Suppressor macrophage treated with lipopolysaccharide for 1 hour (primary cell): ENCODE data around the gene PREB.

Experiments
- DNase-seq, 3 donors: peaks; one replicate each; pipeline ENCODE4 v3.0.0-alpha.2; 2020 to 2022

PREB gene

DNA sequence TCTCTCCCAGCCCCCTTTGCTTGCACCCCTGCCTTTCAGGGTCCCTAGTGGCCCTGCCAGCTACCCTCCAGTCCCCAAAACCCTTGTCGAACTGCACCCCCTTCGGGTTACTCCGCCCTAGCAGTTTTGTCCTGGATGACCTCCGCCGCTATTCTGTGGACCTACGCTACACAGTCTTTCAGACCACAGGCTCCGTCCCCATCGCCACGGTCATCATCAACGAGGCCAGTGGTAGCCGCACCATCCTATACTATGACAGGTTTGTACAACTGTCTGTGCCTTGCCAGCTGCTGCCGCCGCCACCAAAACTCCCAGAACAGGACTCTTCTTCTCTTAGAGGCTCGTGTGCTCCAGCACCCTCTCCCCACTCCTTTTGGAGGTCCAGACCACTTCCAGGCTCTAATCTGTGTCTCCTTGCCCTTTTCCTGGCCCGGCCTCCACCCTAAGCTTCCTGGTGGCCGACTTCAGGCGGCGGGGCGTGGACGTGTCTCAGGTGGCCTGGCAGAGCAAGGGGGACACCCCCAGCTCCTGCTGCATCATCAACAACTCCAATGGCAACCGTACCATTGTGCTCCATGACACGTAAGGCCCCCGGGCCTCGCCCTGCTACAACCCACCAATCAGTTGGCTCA is 40.0 kb downstream of the PREB start:
- DNase-seq: no peak

DNA sequence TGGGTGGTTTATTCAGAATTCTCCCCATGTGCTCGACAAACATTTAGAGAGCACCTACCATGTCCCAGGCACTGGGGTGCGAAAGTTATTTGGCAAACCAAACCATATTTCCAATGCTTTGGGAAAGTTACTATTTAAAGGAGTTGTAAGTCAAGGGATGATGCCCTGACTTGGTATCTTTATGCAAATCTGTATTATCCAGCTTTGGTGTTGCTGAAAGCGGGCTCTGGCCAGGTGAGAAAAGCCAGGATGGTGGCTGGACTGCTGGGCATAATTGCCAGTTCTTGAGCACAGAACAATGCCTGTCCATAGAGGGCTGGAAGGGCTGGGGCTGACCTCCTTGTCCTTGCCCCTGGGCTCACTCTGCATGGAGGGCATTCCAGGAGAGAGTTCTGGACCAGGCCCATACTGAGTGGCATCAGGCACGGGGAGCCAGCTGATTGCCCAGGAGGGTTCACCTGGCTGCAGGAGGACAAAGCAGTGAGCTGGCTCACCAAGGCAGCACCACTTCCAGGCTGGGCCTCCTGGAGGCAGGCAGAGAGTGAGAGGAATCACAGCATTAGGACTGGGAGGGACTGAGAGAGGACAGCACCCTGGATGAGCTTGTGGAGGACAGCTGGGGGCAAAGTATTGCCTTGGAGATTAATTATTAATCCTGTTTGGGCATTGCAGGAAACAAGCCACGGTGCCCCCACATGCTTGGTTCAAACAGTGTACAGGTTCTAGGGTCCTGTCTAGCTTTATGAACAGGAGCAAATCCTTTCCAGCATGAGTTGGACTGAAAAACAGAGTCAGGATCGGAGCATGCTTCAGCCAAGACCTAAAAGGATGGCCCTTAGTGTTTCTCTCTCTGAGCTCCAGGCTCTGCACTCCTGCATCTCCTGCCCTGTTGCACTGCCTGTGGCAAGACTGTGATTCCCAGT is 40.7 kb downstream of the PREB start:
- no peak for DNase-seq

DNA sequence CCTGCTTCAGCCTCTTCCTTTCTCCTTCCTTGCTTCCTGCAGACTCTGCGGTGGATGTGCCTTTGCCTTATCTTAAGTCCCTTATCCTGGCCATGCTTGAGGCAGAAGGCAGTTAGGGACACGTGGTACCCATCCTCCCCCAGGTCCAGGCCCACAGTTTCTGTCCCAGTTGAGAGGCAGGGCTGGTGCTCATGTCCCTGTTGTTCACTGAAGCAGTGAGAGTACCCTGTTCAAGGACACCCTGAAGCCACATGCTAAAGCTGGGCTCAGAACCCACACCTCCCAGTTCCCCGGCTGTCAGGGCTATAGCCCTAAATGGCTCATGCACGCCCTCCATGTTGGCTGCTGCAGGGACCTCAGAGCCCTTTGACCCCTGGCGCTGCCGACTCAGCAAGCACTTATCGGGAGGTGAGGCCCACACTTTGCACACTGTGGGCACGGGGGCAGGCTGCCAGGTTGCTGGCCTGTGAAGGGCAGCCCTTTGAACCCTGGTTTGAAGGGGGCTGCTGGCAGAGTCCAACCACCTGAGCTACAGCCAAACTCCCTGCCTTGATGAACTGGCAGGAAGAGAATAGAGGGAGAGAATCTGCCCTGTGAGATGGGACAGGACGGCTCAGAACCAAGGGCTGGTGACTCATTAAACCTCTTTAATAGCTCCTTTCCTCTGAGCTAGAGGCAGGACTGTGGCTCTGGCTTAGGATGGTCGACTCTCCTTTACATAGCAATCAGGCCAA is 41.6 kb downstream of the PREB start:
- no peak for DNase-seq

DNA sequence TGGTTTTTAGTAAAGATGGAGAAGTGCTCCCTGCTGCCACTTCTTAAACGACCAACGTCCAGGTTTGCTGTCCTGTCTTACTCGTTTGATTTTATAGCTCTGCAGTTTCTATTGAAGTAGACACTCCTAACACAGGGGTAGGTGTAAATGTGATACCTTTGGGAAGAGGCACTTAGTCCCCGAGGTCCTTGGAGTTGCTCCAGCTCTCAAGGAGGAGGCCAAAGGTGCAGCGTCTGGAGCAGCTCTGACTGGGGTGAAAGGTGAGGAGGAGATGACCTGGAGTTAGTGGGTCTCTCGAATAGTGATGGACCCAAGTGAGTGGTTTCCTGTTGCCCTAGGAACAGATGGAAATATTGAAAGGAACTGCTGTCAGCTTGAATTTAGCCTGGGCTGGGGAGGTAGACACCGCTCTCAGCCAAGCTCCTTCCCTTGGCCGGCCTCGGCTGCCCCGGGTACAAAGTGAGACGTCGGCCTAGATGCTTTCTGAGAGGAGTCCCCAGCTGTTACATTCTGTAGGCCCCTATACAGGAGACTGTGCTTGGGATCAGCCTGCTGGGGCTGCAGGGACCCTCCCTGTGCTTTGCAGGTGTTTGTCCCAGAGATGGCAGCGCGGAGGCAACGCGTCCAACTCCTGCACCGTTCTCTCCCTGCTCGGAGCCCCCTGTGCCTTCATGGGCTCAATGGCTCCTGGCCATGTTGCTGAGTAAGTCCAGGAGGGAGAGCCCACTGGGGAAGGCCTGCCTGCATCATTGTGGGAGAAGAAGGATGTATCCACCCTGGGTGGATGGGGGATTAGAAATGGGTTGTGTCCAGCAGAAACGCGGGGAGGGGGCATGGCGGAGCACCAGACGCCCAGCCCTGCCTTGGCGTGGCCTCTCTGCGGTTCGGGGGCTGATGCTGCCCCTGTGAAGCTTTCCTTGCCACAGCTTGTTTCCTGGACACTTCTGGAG is 42.4 kb downstream of the PREB start:
- no peak for DNase-seq

DNA sequence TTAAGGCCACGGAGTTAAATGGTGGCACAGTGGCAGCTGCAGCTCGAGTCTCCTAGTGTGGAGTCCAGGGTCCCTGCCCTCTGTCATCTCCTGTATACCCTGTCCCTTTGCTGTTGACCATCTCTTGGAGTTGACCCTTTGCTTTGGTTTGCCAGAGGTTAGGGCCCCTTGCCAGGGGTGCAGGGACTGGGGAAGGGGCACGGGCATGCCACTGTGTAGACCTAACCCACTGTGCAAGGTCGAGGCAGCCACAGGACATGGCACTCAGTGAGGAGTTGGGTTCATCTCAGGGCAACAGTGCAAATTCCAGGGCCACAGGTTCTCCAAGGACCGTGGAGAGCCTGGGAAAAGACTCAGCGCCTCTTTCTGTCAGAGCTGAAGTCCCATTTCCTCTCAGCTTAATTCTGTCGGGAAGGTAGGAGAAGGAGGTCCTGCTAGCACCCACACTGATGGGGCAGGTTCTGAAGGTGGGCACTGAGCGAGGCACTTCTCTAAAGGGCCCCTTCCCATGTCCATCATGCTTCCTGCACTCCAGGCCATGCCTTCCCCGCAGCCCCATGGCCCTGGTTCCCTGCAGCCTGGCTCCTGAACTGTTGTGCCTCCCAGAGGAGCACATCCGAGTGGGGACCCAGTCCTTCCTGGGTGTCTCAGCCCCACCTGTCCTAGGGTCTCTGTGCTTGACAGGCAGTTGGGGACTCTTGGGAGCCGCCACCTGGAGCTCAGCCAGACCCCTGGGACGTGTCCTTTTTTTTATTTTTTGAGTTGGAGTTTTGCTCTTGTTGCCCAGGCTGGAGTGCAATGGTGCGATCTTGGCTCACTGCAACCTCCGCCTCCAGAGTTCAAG is 45.1 kb downstream of the PREB start:
- DNase-seq: no peak

DNA sequence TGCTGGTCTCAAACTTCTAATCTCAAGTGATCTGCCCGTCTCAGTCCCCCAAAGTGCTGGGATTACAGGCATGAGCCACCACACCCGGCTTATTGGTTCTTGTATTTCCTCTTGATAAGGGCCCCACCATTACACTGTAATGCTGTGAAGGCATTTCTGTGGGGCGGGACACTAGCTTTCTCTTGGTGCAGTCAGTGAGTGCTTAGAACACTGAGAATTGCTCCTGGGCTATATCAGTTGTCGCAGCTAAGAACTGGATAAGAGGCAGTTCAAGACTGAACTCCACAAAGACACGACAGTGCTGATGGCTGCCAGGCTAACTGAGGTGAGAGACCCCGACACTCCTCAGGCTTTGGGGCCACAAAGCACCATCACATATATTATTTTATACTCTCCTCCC is 45.8 kb downstream of the PREB start:
- no peak for DNase-seq

DNA sequence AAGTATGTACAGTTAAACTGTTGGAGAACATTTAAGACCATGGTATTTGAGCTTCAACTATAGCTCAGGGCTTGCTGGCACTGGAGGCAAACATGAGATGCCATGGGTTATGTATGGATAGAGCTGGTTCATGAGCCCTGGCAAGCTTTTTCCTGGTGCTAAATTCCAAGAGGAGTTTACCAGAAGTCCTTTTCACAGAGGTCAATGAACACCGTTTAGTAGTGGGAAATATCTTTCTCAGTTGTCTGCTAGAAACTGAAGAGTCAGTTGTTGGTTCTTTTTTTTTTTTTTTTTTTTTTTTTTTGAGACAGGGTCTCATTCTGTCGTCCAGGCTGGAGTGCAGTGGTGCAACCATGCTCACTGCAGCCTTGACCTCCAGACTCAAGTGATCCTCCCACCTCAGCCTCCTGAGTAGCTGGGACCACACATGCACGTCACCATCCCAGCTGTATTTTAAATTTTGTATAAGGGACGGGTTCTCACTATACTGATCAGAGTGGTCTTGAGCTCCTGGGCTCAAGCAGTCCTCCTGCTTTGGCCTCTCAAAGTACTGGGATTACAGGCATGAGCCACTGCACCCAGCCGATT is 46.5 kb downstream of the PREB start:
- DNase-seq: no peak

DNA sequence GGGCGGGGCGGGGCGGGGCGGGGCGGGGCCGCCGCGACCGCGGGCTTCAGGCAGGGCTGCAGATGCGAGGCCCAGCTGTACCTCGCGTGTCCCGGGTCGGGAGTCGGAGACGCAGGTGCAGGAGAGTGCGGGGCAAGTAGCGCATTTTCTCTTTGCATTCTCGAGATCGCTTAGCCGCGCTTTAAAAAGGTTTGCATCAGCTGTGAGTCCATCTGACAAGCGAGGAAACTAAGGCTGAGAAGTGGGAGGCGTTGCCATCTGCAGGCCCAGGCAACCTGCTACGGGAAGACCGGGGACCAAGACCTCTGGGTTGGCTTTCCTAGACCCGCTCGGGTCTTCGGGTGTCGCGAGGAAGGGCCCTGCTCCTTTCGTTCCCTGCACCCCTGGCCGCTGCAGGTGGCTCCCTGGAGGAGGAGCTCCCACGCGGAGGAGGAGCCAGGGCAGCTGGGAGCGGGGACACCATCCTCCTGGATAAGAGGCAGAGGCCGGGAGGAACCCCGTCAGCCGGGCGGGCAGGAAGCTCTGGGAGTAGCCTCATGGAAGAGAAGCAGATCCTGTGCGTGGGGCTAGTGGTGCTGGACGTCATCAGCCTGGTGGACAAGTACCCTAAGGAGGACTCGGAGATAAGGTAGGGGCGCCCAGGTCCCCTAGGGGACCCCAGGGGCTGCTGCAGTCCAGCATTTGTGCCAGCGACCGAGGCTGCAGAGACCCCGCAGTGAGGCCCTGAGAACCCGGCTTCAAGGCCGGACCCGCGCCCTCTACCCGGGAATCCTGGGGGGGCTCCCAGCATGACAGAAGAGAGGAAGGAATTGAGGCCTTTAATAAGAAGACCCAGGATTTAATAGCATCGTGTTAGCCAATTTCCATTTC is 47.5 kb downstream of the PREB start, which contains the start of gene KHK:
KHK (plus strand) TSS at position 49 of the 870 bp plus-strand sequence; CDS start at position 537, 488 bp downstream.
- DNase-seq: peak in 1 of 3 donors; percentile 16

DNA sequence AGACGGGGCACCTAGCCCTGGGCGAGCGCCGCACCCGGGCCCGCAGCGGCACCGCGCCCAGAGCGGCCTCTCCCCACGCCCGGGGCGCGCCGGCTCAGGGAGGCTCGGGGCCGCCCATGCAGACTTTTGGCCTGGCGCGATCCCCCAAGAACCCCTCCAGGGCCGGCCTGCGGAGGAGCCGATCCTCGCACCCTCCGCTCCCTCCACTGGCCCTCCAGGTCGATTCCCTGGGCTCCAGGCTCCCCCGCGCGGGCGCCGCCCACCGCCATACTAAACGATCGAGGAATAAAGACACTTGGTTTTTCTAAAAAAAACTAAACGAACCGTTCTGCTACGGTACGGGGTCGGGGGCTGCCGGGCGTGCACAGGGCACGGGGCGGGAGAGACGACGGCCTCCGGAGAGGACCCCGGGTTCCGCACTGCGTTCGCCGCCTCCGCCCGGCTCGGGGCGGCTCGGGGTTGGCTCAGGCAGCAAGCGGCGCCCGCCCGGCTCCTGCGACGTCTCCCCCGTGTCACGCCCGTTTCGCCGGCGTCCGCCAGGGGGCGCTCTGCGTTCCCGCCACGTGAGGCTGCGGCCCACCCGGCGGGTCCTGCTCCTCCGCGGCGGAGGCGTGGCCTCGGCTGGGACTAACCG is 48.2 kb downstream of the PREB start:
- DNase-seq: peak; percentile 97 to 99 (median 99)

DNA sequence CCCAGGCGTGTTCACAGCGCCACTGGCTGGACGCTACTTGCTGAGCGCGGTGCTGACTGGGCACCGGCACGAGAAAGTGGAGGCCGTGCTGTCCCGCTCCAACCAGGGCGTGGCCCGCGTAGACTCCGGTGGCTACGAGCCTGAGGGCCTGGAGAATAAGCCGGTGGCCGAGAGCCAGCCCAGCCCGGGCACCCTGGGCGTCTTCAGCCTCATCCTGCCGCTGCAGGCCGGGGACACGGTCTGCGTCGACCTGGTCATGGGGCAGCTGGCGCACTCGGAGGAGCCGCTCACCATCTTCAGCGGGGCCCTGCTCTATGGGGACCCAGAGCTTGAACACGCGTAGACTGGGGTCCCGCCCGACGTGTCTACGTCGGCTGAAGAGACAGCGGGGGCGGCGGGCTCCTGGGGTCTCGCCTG is 48.8 kb downstream of the PREB start:
- peak; percentile 74 to 83 (median 76) for DNase-seq

DNA sequence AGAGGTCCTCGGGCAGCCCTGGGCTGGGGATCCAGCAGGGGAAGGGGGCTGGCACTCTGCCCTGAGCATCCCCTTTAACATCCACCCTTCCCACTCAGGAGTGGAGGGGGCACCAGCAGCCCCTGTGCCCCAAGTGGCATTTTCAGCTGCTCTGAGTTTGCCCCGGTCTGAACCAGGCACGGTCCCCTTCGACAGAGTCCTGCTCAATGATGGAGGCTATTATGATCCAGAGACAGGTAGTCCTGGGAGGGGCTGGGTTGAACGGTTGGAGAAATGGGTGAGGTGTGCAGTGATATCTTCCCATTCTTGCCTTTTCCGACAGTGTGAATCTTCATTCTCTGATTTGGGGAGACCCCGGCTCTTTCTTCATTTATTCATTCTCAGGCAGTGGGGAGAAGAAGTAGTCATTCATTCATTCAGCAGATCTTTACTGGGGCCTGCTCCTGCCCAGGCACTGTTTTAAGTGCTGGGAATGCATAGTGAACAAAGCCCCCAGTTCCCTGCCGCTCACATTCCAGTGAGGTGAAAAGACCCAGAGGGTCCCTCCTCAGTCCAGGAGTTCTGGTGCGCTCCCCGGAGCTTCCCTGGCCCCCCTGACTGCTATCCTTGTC is 49.3 kb downstream of the PREB start:
- no peak for DNase-seq

DNA sequence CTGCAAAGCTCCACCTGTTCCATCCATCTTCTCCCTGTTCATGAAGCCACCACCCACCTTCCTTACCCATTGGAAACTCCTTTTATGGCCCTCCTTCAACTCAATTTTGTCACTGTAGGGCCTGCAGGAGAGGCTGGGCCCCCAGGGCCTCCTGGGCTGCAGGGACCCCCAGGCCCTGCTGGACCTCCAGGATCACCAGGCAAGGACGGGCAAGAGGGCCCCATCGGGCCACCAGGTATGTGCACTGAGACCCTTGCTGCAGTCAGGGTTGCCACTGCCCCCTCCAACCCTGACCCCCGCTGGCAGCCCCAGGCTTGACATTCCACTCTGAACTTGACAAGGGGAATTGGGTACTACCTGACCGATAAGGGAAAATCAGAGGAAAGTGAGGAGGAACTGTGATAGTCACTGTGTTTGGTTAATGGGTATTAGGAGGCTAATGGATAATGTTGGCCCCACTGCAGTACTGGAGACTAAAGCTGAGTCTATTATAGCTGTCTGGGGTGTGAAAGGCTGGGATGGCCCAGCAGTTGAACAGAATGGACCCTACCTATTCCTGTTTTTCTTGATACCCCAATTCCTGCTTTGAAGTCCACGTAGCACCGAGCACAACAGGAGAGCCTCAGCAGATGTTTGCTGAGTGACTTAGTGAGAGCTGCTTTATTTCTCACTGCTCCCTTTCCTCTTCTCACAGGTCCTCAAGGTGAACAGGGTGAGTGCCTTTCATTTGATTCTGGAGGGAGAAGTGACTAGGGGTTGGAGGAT is 50.0 kb downstream of the PREB start:
- DNase-seq: no peak

DNA sequence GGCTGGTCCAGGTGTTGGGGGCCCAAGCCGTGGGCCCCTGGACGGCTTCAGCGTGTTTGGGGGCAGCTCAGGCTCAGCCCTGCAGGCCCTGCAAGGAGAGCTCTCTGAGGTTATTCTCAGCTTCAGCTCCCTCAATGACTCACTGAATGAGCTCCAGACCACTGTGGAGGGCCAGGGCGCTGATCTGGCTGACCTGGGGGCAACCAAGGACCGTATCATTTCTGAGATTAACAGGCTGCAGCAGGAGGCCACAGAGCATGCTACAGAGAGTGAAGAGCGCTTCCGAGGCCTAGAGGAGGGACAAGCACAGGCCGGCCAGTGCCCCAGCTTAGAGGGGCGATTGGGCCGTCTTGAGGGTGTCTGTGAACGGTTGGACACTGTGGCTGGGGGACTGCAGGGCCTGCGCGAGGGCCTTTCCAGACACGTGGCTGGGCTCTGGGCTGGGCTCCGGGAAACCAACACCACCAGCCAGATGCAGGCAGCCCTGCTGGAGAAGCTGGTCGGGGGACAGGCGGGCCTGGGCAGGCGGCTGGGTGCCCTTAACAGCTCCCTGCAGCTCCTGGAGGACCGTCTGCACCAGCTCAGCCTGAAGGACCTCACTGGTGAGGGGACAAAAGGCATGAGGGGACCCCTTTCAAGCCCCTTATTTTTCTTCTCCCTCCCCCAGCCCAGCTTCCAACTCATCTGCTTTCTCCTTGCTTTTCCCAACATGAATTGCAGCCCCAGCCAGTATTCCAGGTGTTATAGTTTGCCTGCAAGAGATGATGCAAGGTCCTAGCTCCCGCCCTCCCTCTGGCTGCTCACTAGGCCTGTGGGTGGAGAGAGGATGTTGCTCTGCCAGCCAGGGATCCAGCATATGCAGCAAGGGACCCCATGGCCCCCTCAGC is 50.8 kb downstream of the PREB start:
- no peak for DNase-seq

DNA sequence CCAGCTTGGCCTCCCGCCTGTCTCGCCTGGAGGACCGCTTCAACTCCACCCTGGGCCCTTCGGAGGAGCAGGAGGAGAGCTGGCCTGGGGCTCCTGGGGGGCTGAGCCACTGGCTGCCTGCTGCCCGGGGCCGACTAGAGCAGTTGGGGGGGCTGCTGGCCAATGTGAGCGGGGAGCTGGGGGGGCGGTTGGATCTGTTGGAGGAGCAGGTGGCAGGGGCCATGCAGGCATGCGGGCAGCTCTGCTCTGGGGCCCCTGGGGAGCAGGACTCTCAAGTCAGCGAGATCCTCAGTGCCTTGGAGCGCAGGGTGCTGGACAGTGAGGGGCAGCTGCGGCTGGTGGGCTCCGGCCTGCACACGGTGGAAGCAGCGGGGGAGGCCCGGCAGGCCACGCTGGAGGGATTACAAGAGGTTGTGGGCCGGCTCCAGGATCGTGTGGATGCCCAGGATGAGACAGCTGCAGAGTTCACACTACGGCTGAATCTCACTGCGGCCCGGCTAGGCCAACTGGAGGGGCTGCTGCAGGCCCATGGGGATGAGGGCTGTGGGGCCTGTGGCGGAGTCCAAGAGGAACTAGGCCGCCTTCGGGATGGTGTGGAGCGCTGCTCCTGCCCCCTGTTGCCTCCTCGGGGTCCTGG is 51.5 kb downstream of the PREB start:
- no peak for DNase-seq

DNA sequence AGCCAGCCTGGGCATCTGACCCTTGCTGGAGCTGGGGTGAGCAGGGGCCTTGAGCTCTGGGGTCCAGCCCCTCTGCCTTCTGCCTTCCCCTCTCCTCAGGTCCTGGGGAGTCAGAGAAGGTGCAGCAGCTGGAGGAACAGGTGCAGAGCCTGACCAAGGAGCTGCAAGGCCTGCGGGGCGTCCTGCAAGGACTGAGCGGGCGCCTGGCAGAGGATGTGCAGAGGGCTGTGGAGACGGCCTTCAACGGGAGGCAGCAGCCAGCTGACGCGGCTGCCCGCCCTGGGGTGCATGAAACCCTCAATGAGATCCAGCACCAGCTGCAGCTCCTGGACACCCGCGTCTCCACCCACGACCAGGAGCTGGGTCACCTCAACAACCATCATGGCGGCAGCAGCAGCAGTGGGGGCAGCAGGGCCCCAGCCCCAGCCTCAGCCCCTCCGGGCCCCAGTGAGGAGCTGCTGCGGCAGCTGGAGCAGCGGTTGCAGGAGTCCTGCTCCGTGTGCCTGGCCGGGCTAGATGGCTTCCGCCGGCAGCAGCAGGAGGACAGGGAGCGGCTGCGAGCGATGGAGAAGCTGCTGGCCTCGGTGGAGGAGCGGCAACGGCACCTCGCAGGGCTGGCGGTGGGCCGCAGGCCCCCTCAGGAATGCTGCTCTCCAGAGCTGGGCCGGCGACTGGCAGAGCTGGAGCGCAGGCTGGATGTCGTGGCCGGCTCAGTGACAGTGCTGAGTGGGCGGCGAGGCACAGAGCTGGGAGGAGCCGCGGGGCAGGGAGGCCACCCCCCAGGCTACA is 52.3 kb downstream of the PREB start:
- no peak for DNase-seq
